GM21786 (cell line): ENCODE results near the gene PTCD3.
A peak's percentile ranks its signal among the peaks of the same experiment; 100 is the strongest.

ENCODE experiments used
- ATAC-seq: cut with Tn5 transposase; IDR thresholded peaks from one replicate; pipeline ENCODE4 v1.9.1; 2021; ENCODE audit not compliant: unreplicated experiment

PTCD3 gene

GRCh38 chr2:86105969-86106945, at the start of gene PTCD3:
Gene PTCD3 (plus strand): TSS chr2:86106235. CDS start chr2:86106248, 13 bp downstream.
- peak; percentile 83 for ATAC-seq

GRCh38 chr2:86056590-86057331, 49.3 kb upstream of the PTCD3 start:
- no peak for ATAC-seq

- no peak for ATAC-seq
Observed at GRCh38 chr2:86062043-86062442, 44.0 kb upstream of the PTCD3 start.

- ATAC-seq = no peak
Observed at GRCh38 chr2:86064006-86064405, 42.0 kb upstream of the PTCD3 start.

- no peak for ATAC-seq
Observed at GRCh38 chr2:86065512-86065911, 40.5 kb upstream of the PTCD3 start.

- no peak for ATAC-seq
Observed at GRCh38 chr2:86066007-86066578, 39.9 kb upstream of the PTCD3 start.

GRCh38 chr2:86066915-86067314, 39.1 kb upstream of the PTCD3 start:
- ATAC-seq = no peak

- peak; percentile 48 for ATAC-seq
Observed at GRCh38 chr2:86068136-86068588, 37.9 kb upstream of the PTCD3 start.

GRCh38 chr2:86068648-86069047, 37.4 kb upstream of the PTCD3 start:
- no peak for ATAC-seq

- no peak for ATAC-seq
Observed at GRCh38 chr2:86069091-86069685, 36.8 kb upstream of the PTCD3 start.

- ATAC-seq = no peak
Observed at GRCh38 chr2:86069783-86070339, 36.2 kb upstream of the PTCD3 start.

- ATAC-seq = no peak
Observed at GRCh38 chr2:86070868-86071267, 35.2 kb upstream of the PTCD3 start.

- peak; percentile 86 for ATAC-seq
Observed at GRCh38 chr2:86072271-86072858, 33.7 kb upstream of the PTCD3 start.

GRCh38 chr2:86073225-86073624, 32.8 kb upstream of the PTCD3 start:
- no peak for ATAC-seq

- no peak for ATAC-seq
Observed at GRCh38 chr2:86074256-86074655, 31.8 kb upstream of the PTCD3 start.

- ATAC-seq = no peak
Observed at GRCh38 chr2:86074811-86075210, 31.2 kb upstream of the PTCD3 start.

- ATAC-seq = no peak
Observed at GRCh38 chr2:86075886-86076285, 30.1 kb upstream of the PTCD3 start.

- no peak for ATAC-seq
Observed at GRCh38 chr2:86078774-86079545, 27.1 kb upstream of the PTCD3 start.
